H1 (cell line): ENCODE data around the gene UPK2. TPM values are rescaled to one million over a fixed set of nuclear protein-coding genes. Genes with fewer than 3 reads are reported as not detected.

Source experiments
- CTCF ChIA-PET: fragments of 300-600 bp; sonication (Branson Sonifier 250); formaldehyde crosslinking; loops from one replicate; lab custom pipeline; 2021; ENCODE audit not compliant: partially characterized antibody; lab: Charles Lee
- POLR2A ChIA-PET: fragments of 300-600 bp; sonication (Branson Sonifier 250); formaldehyde crosslinking; loops from one replicate; lab custom pipeline; 2021; ENCODE audit warnings: inconsistent platforms; ENCODE audit not compliant: partially characterized antibody; lab: Charles Lee
- DNase-seq, 2 experiments: peaks; one replicate each; pipeline versions ENCODE4 v3.0.0 to v3.0.0-alpha.2; 2010 to 2022; ENCODE audit warnings: low spot score in 2 of 2, low read depth in 1 of 2, mixed read lengths in 1 of 2
- FAIRE-seq: peaks from 2 replicates; lab custom pipeline; 2011; peaks lifted over from hg19 to GRCh38; lab: Jason Lieb, UNC
- H2AFZ ChIP-seq: 2 replicates; pipeline ENCODE4 v1.8.1; 2012; ENCODE audit warnings: low read length, inconsistent platforms
- H2AK5ac ChIP-seq: 2 replicates; pipeline ENCODE4 v1.6.1; 2013; ENCODE audit warnings: low read depth, low read length
- H2BK120ac ChIP-seq: replicated peaks from 2 replicates; pipeline ENCODE3; 2013; ENCODE audit warnings: low read depth, low read length, inconsistent platforms
- H2BK12ac ChIP-seq: 2 replicates; pipeline ENCODE4 v1.6.1; 2013; ENCODE audit warnings: low read depth, low read length
- H2BK15ac ChIP-seq: 2 replicates; pipeline ENCODE4 v1.6.1; 2013; ENCODE audit warnings: low read length
- H2BK20ac ChIP-seq: 2 replicates; pipeline ENCODE4 v1.6.1; 2013; ENCODE audit warnings: low read length
- H2BK5ac ChIP-seq: 2 replicates; pipeline ENCODE4 v1.6.1; 2013; ENCODE audit warnings: low read depth, low read length
- H3K14ac ChIP-seq: 2 replicates; pipeline ENCODE4 v1.6.1; 2013; ENCODE audit warnings: inconsistent platforms; ENCODE audit not compliant: insufficient read length
- H3K18ac ChIP-seq: 2 replicates; pipeline ENCODE4 v1.6.1; 2013; ENCODE audit warnings: low read length; ENCODE audit errors: extremely low read depth
- H3K23ac ChIP-seq: 2 replicates; pipeline ENCODE4 v1.6.1; 2013; ENCODE audit warnings: inconsistent platforms; ENCODE audit not compliant: insufficient read length
- H3K23me2 ChIP-seq: 2 replicates; pipeline ENCODE4 v1.6.1; 2013; ENCODE audit warnings: low read depth, low read length
- H3K27ac ChIP-seq: 2 replicates; pipeline ENCODE4 v1.6.1; 2011; ENCODE audit warnings: low read depth, low read length, inconsistent platforms
- H3K27me3 ChIP-seq, 4 experiments: replicated peaks in 1 of 4; 1 replicate in 1 of 4; 2 replicates in 3 of 4; pipeline versions ENCODE4 v1.6.1 to v1.8.1; 2011 to 2013; ENCODE audit warnings: low read length in 3 of 4, mild to moderate bottlenecking in 3 of 4, inconsistent platforms in 2 of 4, mixed read lengths in 2 of 4, moderate library complexity in 1 of 4; ENCODE audit not compliant: control insufficient read depth in 3 of 4, insufficient read depth in 3 of 4; ENCODE audit errors: extremely low read depth in 1 of 4
- H3K36me3 ChIP-seq, 4 experiments: 2 replicates each; pipeline versions ENCODE4 v1.6.1 to v1.8.1; 2011 to 2013; ENCODE audit warnings: mild to moderate bottlenecking in 4 of 4, low read length in 3 of 4, moderate library complexity in 2 of 4, control low read depth in 1 of 4, inconsistent platforms in 1 of 4; ENCODE audit not compliant: insufficient read depth in 4 of 4, control insufficient read depth in 2 of 4
- H3K4ac ChIP-seq: replicated peaks from 2 replicates; pipeline ENCODE3; 2013; ENCODE audit warnings: low read length, low read depth, mixed read lengths, inconsistent platforms; ENCODE audit not compliant: insufficient read length
- H3K4me1 ChIP-seq, 4 experiments: replicated peaks in 1 of 4; 1 replicate in 1 of 4; 2 replicates in 3 of 4; pipeline versions ENCODE4 v1.6.1 to v1.8.1; 2011 to 2013; ENCODE audit warnings: low read length in 3 of 4, inconsistent platforms in 2 of 4, mixed read lengths in 1 of 4; ENCODE audit not compliant: insufficient read depth in 4 of 4, control insufficient read depth in 3 of 4
- H3K4me2 ChIP-seq, 2 experiments: 2 replicates each; pipeline versions ENCODE4 v1.6.1 to v1.8.1; 2011 to 2013; ENCODE audit warnings: low read depth in 2 of 2, low read length in 2 of 2, control low read depth in 1 of 2, inconsistent platforms in 1 of 2, mild to moderate bottlenecking in 1 of 2; ENCODE audit not compliant: insufficient read depth in 1 of 2
- H3K4me3 ChIP-seq, 4 experiments: fragments of 200-600, 300-600 bp in 1 of 4; sonication (generic), shearing (Covaris generic), sonication (Bioruptor Twin) in 1 of 4; 2 replicates each; pipeline versions ENCODE4 v1.5.1 to v1.8.1; 2011 to 2016; ENCODE audit warnings: low read length in 4 of 4, low read depth in 3 of 4, control low read depth in 2 of 4, inconsistent platforms in 2 of 4, mild to moderate bottlenecking in 2 of 4, mixed read lengths in 1 of 4, moderate library complexity in 1 of 4; ENCODE audit not compliant: insufficient read depth in 2 of 4; ENCODE audit errors: extremely low read depth in 1 of 4
- H3K56ac ChIP-seq: replicated peaks from 2 replicates; pipeline ENCODE3; 2013; ENCODE audit warnings: low read depth, mild to moderate bottlenecking, mixed read lengths, low read length, inconsistent platforms; ENCODE audit not compliant: insufficient read length
- H3K79me1 ChIP-seq: 2 replicates; pipeline ENCODE4 v1.6.1; 2013; ENCODE audit warnings: low read depth, low read length, control low read depth
- H3K79me2 ChIP-seq, 2 experiments: 2 replicates each; pipeline versions ENCODE4 v1.6.1 to v1.8.1; 2012 to 2013; ENCODE audit warnings: low read length in 2 of 2, mild to moderate bottlenecking in 2 of 2, inconsistent platforms in 1 of 2; ENCODE audit not compliant: insufficient read depth in 2 of 2, control insufficient read depth in 1 of 2
- H3K9ac ChIP-seq, 4 experiments: replicated peaks in 1 of 4; 1 replicate in 1 of 4; 2 replicates in 3 of 4; pipeline versions ENCODE4 v1.6.1 to v1.8.1; 2011 to 2013; ENCODE audit warnings: low read depth in 3 of 4, low read length in 3 of 4, control low read depth in 2 of 4, mild to moderate bottlenecking in 2 of 4, moderate library complexity in 2 of 4, inconsistent platforms in 1 of 4; ENCODE audit errors: extremely low read depth in 1 of 4
- H3K9me3 ChIP-seq, 2 experiments: 2 replicates each; pipeline versions ENCODE4 v1.6.1 to v1.8.1; 2012 to 2013; ENCODE audit warnings: mild to moderate bottlenecking in 2 of 2, moderate library complexity in 2 of 2, control low read depth in 1 of 2, inconsistent platforms in 1 of 2, low read depth in 1 of 2, low read length in 1 of 2, mixed read lengths in 1 of 2; ENCODE audit not compliant: insufficient read depth in 2 of 2
- H4K20me1 ChIP-seq, 2 experiments: replicated peaks in 1 of 2; 2 replicates each; pipeline versions ENCODE3 to v1.8.1; 2011 to 2013; ENCODE audit warnings: inconsistent platforms in 2 of 2, low read length in 2 of 2, mild to moderate bottlenecking in 1 of 2; ENCODE audit not compliant: insufficient read depth in 2 of 2, control insufficient read depth in 1 of 2
- H4K5ac ChIP-seq: 2 replicates; pipeline ENCODE4 v1.6.1; 2013; ENCODE audit warnings: low read length, low read depth, mixed read lengths, inconsistent platforms; ENCODE audit not compliant: insufficient read length
- H4K8ac ChIP-seq: 2 replicates; pipeline ENCODE4 v1.8.0; 2013; ENCODE audit warnings: mild to moderate bottlenecking, moderate library complexity, low read length, inconsistent platforms; ENCODE audit not compliant: insufficient read depth; ENCODE audit errors: extremely low read depth
- H4K91ac ChIP-seq: replicated peaks from 2 replicates; pipeline ENCODE3; 2013; ENCODE audit warnings: low read length, mixed read lengths, inconsistent platforms; ENCODE audit not compliant: insufficient read length
- BCL11A ChIP-seq, 2 experiments: IDR thresholded peaks; one replicate each; pipeline ENCODE4 v1.6.1; 2011; ENCODE audit warnings: low read depth in 2 of 2, low read length in 2 of 2, mild to moderate bottlenecking in 2 of 2
- POLR2AphosphoS5 ChIP-seq: IDR thresholded peaks from 2 replicates; pipeline ENCODE4 v1.6.1; 2011; ENCODE audit warnings: low read depth, low read length
- RBBP5 ChIP-seq: IDR thresholded peaks from 2 replicates; pipeline ENCODE4 v1.7.1; 2012; ENCODE audit warnings: low read depth, mild to moderate bottlenecking, inconsistent platforms, low read length, moderate library complexity, borderline replicate concordance
- RFX5 ChIP-seq: IDR thresholded peaks from 2 replicates; pipeline ENCODE4 v1.6.1; 2011; ENCODE audit warnings: low read depth, low read length, improper control_type of control experiment, borderline replicate concordance
- SIX5 ChIP-seq: IDR thresholded peaks from 2 replicates; pipeline ENCODE4 v1.6.1; 2011; ENCODE audit warnings: mild to moderate bottlenecking, low read depth, low read length
- SUZ12 ChIP-seq: fragments of 200-600 bp; sonication (generic); IDR thresholded peaks from 2 replicates; pipeline ENCODE4 v1.6.1; 2012; ENCODE audit warnings: mild to moderate bottlenecking, inconsistent platforms, low read length, moderate library complexity, mixed read lengths
- TAF1 ChIP-seq: IDR thresholded peaks from 2 replicates; pipeline ENCODE4 v1.6.1; 2011; ENCODE audit warnings: mild to moderate bottlenecking, low read depth, low read length
- ZNF274 ChIP-seq: IDR thresholded peaks from 2 replicates; pipeline ENCODE4 v1.7.0; 2012; ENCODE audit warnings: low read length, borderline replicate concordance; ENCODE audit errors: extremely low read depth
- WGBS, 2 experiments: shearing (Covaris generic) in 1 of 2; methylation state at CpG; one replicate each; pipeline versions ENCODE4 v1.1.6 to v1.1.7; 2013 to 2015; ENCODE audit warnings: low lambda C conversion rate in 2 of 2, mixed read lengths in 2 of 2, inconsistent platforms in 1 of 2, low coverage in 1 of 2, missing lambda C conversion rate in 1 of 2; ENCODE audit not compliant: insufficient replicate concordance in 2 of 2, insufficient coverage in 1 of 2, insufficient read length in 1 of 2; ENCODE audit errors: extremely low coverage in 1 of 2, missing lambda C conversion rate in 1 of 2; 5-methylcytosine and 5-hydroxymethylcytosine counted together
- polyA plus RNA-seq, 7 experiments: library from polyadenylated mRNA; depleted of rRNA in 3 of 7; stranded (reverse) in 5 of 7; unstranded in 2 of 7; fragments of >200 nt in 5 of 7; fragments of 200-250 nt in 2 of 7; gene quantifications; 1 replicate in 5 of 7; 2 replicates in 1 of 7; 4 replicates in 1 of 7; pipeline versions ENCODE4 v1.2.1 to v1.2.3, GENCODE V29; 2011 to 2013; ENCODE audit warnings: missing spikeins in 2 of 7, mixed read lengths in 2 of 7
- total RNA-seq: library from RNA; stranded (reverse); fragmentation: NEBNext Ultra II Directional; extraction: Animal tissue kit (Norgen Biotek cat#: 25700); gene quantifications from 2 replicates; pipeline ENCODE4 v1.2.1, GENCODE V29; 2021
- TF ChIP-seq, protein P1 (sequence below): IDR thresholded peaks from 2 replicates; pipeline ENCODE4 v1.6.1; 2011; ENCODE audit warnings: low read length, improper control_type of control experiment

UPK2 gene
- total and polyA plus RNA-seq, 2 of the 8 experiments (the other 6 are each of a cell fraction or from before 2014, with no cell fraction given): 0.76 TPM; not detected in 1

DNA sequence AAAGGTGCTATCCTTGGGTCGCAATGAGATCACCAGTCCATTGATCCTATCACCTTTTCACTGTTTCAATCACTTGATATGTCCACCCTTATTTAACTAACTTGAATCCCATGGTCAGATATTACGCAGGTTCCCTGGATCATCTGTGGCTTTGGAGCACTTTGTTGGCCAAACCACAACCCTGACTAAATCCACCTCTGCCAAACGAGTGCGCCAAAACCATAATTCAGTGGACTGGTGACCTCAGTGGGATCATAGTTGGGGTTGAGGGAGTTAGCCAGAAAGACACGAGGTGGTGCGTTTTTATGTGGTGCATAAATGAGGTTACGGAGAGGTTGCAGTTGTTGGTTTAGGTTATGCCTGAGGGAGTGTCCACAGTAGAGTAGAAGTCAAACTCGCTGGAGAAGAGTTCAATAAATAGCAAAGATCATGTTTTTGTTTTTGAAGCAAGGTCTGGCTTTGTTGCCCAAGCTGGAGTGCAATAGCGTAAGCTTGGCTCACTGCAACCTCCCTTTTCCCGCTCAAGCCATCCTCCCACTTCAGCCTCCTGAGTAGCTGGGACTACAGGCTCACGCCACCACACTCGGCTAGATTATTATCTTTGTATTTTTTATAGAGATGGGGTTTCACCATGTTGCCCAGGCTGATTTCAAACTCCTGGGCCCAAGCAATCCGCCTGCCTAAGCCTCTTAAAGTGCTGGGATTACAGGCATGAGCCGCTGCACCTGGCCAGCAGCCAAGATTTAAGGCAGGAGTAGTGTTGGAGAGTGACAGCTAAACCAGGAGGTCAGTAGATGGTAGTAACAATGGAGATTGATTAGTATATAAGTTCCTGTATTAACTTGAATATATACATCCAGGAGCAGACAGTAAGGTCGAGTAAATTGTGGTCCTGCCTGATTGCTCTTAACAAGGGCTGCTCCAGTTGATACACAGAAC, 19.9 kb downstream of the UPK2 start:
- H3K4me3 ChIP-seq: no peak overlapping the region
- no peak overlapping the region for H3K9ac ChIP-seq
- no peaks in the 10 kb centered on the region for H4K20me1 ChIP-seq
- H3K79me1 ChIP-seq: no peaks in the 10 kb centered on the region
- no peak overlapping the region for H3K18ac ChIP-seq
- CTCF ChIA-PET: interaction anchor here (0.6 to 1.4 kb wide), 3 partner anchors 13 to 19 kb away, joined by 3 read pairs; no protein-coding TSS in a partner anchor
- H3K27me3 ChIP-seq: peaks cover 0 to 5% (median 0%) of the 10 kb centered on the region in 4 experiments; a peak in 1 of 7 replicates
- no peak overlapping the region for H2BK12ac ChIP-seq
- no peak overlapping the region for H4K8ac ChIP-seq
- H3K79me2 ChIP-seq: no peaks in the 10 kb centered on the region
- H3K27ac ChIP-seq: no peak overlapping the region
- H3K23ac ChIP-seq: no peak overlapping the region
- no peak overlapping the region for H3K4me2 ChIP-seq
- peaks cover 0 to 18% (median 10%) of the 10 kb centered on the region in 4 experiments; a peak in 5 of 7 replicates for H3K4me1 ChIP-seq
- no peak overlapping the region for H3K4ac ChIP-seq
- no peak for FAIRE-seq
- TF ChIP-seq, protein P1, sequence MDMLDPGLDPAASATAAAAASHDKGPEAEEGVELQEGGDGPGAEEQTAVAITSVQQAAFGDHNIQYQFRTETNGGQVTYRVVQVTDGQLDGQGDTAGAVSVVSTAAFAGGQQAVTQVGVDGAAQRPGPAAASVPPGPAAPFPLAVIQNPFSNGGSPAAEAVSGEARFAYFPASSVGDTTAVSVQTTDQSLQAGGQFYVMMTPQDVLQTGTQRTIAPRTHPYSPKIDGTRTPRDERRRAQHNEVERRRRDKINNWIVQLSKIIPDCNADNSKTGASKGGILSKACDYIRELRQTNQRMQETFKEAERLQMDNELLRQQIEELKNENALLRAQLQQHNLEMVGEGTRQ: no peak
- no peak for TF ChIP-seq RFX5
- no peak for TF ChIP-seq SIX5
- TF ChIP-seq BCL11A (IDR thresholded peaks at IDR 0.05; ENCODE audit: low read depth in 2 of 2, low read length in 2 of 2): no peak
- TF ChIP-seq ZNF274: no peak
- no peak for TF ChIP-seq TAF1
- TF ChIP-seq POLR2AphosphoS5: no peak
- TF ChIP-seq SUZ12: no peak
- no peak for TF ChIP-seq RBBP5
- TF ChIP-seq, all 59 proteins: peak for 0
- WGBS, 2 experiments: 89% methylated on average over 15 of the region's 15 CpGs; no CpG with 5 or more reads in 1 of the 2 experiments
- Histone ChIP-seq H2BK15ac (no peak overlapping the region), H4K91ac (no peak overlapping the region), H2BK120ac (no peak overlapping the region), H3K9me3 (no peaks in the 10 kb centered on the region), H4K5ac (no peak overlapping the region), H3K23me2 (no peaks in the 10 kb centered on the region; the same call in 1 of the 2 replicates), H2BK20ac (no peak overlapping the region), H2BK5ac (no peak overlapping the region), H3K36me3 (no peaks in the 10 kb centered on the region), H3K56ac (no peak overlapping the region), H2AFZ (no peak overlapping the region), H3K14ac (no peak overlapping the region), H2AK5ac (0 out of 2 replicates have a peak overlapping the region, but pooled peaks have one; percentile 53)
- POLR2A ChIA-PET: interaction anchor here (0.7 to 1.1 kb wide), 2 partner anchors 33 to 42 kb away, joined by 3 to 4 read pairs; partner anchors contain the start of genes RPS25 and TRAPPC4
- DNase-seq: no peak
